HG03103 (cell line): ENCODE measurements around the gene WDR90.

ENCODE experiments used
- ATAC-seq: cut with Tn5 transposase; IDR thresholded peaks from one replicate; pipeline ENCODE4 v1.9.1; 2021; ENCODE audit warnings: low read depth; ENCODE audit not compliant: unreplicated experiment

The WDR90 gene

GRCh38 chr16:637081-638018 lies 11.8 kb upstream of the WDR90 start:
- ATAC-seq: no peak

- no peak for ATAC-seq
These were observed 11.1 kb upstream of the WDR90 start for GRCh38 chr16:638034-638543.

GRCh38 chr16:638836-639235 lies 10.3 kb upstream of the WDR90 start:
- ATAC-seq: no peak

GRCh38 chr16:640614-641013 lies 8.6 kb upstream of the WDR90 start:
- ATAC-seq: no peak

GRCh38 chr16:641326-642188 lies 7.6 kb upstream of the WDR90 start, which contains the start of gene MCRIP2:
Gene MCRIP2 (plus strand): TSS chr16:641828. CDS start chr16:641992, 164 bp downstream.
- ATAC-seq: no peak

- no peak for ATAC-seq
These were observed 6.7 kb upstream of the WDR90 start for GRCh38 chr16:642189-643049.

- ATAC-seq: no peak
These were observed 6.2 kb upstream of the WDR90 start for GRCh38 chr16:643050-643368.

GRCh38 chr16:644556-644955 lies 4.6 kb upstream of the WDR90 start:
- ATAC-seq: no peak

GRCh38 chr16:645852-646678 lies 3.1 kb upstream of the WDR90 start:
- ATAC-seq: no peak

- ATAC-seq: no peak
These were observed 2.4 kb upstream of the WDR90 start for GRCh38 chr16:646679-647172.

- no peak for ATAC-seq
These were observed 1.8 kb upstream of the WDR90 start for GRCh38 chr16:647173-647902.

- no peak for ATAC-seq
These were observed 939 bp upstream of the WDR90 start for GRCh38 chr16:648071-648780.

GRCh38 chr16:649631-650030 lies 466 bp downstream of the WDR90 start:
- ATAC-seq: peak; percentile 3

GRCh38 chr16:651844-652243 lies 2.7 kb downstream of the WDR90 start:
- no peak for ATAC-seq

GRCh38 chr16:652454-653305 lies 3.5 kb downstream of the WDR90 start:
- no peak for ATAC-seq

GRCh38 chr16:654034-654433 lies 4.9 kb downstream of the WDR90 start:
- no peak for ATAC-seq

GRCh38 chr16:657487-657886 lies 8.3 kb downstream of the WDR90 start:
- no peak for ATAC-seq
